ENCODE data around the gene ABCC4.

Gene ABCC4

GRCh38 chr13:95050800-95051615 is 250.2 kb downstream of the ABCC4 start:
- no peak for DNase-seq (ENCODE audit: low read depth in 2 of 2)

DNA sequence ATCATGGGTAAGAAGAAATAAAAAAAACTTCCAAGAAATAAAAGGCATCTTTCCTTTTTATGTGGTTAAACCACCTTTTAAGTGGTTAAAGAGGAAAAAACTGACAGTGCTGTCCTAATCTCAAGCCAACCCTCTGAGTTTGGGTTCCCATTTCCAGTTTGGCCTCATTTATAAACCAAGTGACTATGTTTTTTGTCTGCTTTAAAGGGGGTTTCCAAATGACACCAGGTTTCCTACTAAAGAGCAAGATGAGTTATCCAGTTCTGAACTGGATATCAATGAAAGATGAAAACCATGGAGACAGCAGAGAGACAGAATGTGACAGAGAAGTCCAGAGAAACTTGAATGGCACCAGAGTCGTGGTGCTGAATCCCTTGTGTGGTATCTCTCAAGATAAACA is 251.5 kb downstream of the ABCC4 start:
- DNase-seq (ENCODE audit: low read depth in 2 of 2): no peak

GRCh38 chr13:95044452-95045205 is 256.6 kb downstream of the ABCC4 start:
- DNase-seq (ENCODE audit: low read depth in 2 of 2): no peak

- DNase-seq (ENCODE audit: low read depth in 2 of 2): no peak
Observed at GRCh38 chr13:95039415-95039814, 261.8 kb downstream of the ABCC4 start.

- DNase-seq (ENCODE audit: low read depth in 2 of 2): no peak
Observed at GRCh38 chr13:95038949-95039348, 262.3 kb downstream of the ABCC4 start.

- no peak for DNase-seq (ENCODE audit: low read depth in 2 of 2)
Observed at GRCh38 chr13:95035311-95036109, 265.7 kb downstream of the ABCC4 start.

GRCh38 chr13:95033890-95034289 is 267.4 kb downstream of the ABCC4 start:
- DNase-seq (ENCODE audit: low read depth in 2 of 2): no peak

DNA sequence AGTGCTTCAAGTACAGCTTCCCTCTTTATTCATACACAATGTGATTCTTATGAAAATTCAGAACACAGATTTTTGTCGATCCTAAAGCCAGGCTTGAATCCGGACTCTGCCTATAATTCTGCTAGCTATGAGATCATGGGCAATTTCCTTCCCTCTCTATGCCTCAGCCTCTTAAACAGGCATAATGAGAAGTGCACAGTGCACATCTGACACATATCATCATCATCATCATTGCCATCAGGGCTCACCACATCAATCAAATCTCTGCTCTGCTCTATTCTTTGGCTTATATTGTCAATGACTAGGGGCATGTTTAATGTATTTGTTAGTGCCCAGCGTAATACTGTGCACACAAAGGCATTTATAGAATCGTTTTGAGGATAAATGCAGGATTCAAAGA is 269.1 kb downstream of the ABCC4 start:
- no peak for DNase-seq (ENCODE audit: low read depth in 2 of 2)

- no peak for DNase-seq (ENCODE audit: low read depth in 2 of 2)
Observed at GRCh38 chr13:95030821-95031343, 270.4 kb downstream of the ABCC4 start.

GRCh38 chr13:95027638-95028037 is 273.6 kb downstream of the ABCC4 start:
- DNase-seq (ENCODE audit: low read depth in 2 of 2): no peak

- DNase-seq (ENCODE audit: low read depth in 2 of 2): no peak
Observed at GRCh38 chr13:95025116-95025515, 276.1 kb downstream of the ABCC4 start.

GRCh38 chr13:95023405-95023804 is 277.8 kb downstream of the ABCC4 start:
- DNase-seq (ENCODE audit: low read depth in 2 of 2): no peak

GRCh38 chr13:95020298-95020987 is 280.8 kb downstream of the ABCC4 start:
- no peak for DNase-seq (ENCODE audit: low read depth in 2 of 2)

DNA sequence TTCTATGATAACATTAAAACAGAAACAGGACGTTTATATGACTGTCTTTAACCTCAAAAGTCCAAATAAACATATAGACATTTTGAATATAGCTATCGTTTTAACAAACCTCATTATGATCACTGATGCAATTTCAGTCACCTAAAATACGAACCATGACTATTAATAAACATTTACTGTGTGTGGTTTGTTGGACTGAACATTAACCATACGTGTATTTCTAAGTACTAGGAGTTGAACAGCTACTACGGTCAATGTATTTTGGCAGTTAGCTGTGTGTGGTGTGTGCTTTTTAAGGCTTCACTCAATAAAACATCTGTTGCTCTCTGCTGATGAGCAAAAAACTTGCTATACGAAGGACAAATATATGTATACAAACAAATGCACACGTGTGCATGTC is 281.4 kb downstream of the ABCC4 start:
- DNase-seq (ENCODE audit: low read depth in 2 of 2): no peak

DNA sequence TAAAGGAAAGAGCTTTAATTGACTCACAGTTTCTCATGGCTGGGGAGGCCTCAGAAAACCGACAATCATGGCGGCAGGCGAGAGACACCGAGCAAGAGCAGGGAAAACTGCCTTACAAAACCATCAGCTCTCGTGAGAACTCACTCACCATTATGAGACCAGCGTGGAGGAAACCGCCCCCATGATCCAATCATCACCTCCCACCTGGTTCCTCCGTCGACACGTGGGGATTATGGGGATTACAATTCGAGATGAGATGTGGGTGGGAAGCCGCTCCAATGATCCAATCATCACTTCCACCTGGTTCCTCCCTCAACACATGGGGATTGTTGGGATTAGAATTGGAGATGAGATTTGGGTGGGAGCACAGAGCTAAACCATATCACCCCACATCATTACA is 293.9 kb downstream of the ABCC4 start:
- DNase-seq (ENCODE audit: low read depth in 2 of 2): no peak

DNA sequence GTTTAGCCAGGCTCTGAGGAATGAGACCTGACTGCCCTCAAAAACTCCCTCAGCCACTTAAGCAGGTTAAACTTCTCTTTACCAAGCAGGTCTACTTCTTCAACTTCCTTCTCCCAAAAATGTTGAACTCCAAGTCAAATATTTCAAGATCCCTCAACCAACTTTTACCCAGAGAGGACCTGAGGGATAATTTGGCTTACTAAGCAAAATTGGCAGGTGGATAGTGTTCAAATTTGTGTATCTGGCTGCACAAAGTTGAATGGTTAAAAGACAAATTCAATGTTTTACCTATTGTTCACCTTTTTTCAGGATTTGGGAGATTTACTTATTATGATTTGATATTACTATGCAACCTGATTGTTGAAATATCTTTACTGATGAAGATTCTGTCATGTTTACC is 296.0 kb downstream of the ABCC4 start:
- no peak for DNase-seq (ENCODE audit: low read depth in 2 of 2)

DNA sequence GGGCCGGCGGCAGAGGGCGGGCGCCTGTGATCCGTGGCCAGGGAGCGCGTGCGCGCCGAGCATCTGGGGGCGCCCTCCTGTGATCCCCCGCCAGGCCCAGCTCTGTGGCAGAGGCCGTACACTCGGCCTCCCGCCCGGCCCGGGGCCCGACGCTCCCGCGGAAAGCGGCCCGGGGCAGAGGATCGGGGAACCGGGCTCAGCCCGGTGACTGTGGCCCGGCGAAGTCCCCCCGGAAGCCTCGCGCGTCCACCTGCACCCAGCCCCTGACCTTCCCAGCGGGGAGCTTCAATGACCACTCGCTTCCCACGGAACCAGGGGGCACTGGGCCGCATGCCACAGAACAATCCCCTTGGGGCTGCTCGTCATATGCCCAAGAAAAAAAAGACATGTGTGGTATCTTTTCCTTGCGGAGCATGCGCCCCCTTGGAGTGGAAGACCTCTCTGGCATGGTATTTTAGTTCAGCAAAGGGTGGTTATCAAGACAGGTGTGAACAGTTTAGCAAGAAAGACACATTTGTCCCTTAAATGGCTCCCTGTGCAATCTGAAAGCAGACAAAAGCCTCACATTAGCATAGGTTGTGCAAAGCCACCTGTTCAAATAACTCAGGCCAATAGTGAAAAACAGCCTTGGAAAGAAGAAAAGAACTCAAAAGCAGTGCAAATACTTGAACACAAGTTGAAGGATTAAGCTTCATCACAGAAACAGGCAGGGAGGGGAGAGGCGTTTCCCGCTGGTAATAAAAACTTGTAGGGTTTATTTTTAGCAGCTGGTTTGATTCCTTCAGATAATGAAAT is 298.0 kb downstream of the ABCC4 start:
- DNase-seq (ENCODE audit: low read depth in 2 of 2): no peak

DNA sequence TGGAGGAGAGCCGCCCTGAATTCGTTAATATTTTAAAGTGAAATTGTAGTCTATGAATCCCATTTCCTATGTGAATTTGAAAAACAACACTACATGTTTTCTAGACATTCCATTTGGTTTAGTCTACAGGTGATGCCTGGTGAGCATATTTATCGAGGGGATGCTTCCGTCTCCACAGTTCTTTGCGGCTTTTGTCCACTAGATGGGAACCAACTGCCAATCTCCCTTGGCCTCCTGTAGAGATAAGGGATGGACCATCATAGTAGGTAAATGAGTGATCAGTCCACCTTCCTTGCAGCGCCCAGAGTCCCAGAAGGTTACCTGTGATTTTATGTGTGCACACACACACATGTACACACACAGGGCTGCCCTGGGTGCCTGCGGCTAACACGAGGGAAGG is 299.1 kb downstream of the ABCC4 start:
- DNase-seq (ENCODE audit: low read depth in 2 of 2): no peak

DNA sequence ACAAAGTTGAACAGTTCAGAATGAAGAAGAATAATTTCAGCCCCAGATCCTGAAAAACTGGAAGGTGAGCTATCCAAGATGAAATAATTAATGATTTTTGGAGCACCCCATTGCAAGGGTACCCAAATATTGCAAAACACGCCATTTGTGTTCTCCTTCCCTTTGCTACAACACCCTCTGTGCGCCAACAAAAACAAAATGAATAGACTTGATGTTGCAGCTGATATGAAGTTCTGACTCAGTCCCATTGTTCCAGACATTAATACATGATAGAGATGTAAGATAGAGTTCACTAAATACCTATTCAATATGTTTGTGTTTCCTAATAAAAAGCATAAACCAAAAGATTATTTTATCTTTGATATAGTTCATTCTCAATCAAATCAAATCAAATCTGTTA is 301.4 kb downstream of the ABCC4 start:
- no peak for DNase-seq (ENCODE audit: low read depth in 2 of 2)

DNA sequence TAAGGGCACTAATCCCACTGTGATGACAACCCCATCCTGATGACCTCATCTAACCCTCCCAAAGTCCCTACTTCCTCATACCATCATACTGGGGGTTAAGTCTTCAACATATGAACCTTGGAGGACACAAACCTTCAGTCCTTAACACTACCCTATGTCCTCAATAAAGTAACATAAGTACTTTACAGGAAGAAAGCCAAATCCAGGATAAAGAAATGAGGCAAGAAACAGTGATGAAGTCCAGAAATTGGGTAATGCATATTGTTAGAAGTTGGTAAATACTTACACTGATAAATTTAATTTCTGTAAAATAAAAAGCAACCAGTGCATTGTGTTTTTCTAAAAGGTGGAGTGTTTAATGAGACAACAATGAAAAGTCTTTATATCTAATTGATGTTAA is 304.1 kb downstream of the ABCC4 start:
- DNase-seq (ENCODE audit: low read depth in 2 of 2): no peak

- no peak for DNase-seq (ENCODE audit: low read depth in 2 of 2)
Observed at GRCh38 chr13:94996445-94996844, 304.8 kb downstream of the ABCC4 start.

Data from activated CD8-positive, alpha-beta memory T cell treated with anti-CD3 and anti-CD28 coated beads for 4 hours (primary cell).